ENCODE measurements around the gene RAPGEF6.
"Not testable (repeated sequence)": the region's sequence is repeated elsewhere in the genome, so short reads cannot be mapped to it uniquely, and the experiment has no call there.

RAPGEF6 gene

GRCh38 chr5:131641494-131641893 lies 6.5 kb upstream of the RAPGEF6 start:
- no peak for DNase-seq

- DNase-seq: peak; percentile 67
Observed at GRCh38 chr5:131640043-131640856, 5.2 kb upstream of the RAPGEF6 start.

- DNase-seq: no peak
Observed at GRCh38 chr5:131639148-131639547, 4.1 kb upstream of the RAPGEF6 start.

- no peak for DNase-seq
Observed at GRCh38 chr5:131637694-131638093, 2.7 kb upstream of the RAPGEF6 start.

- no peak for DNase-seq
Observed at GRCh38 chr5:131635684-131636572, 899 bp upstream of the RAPGEF6 start.

GRCh38 chr5:131634666-131634995 lies 398 bp downstream of the RAPGEF6 start:
- peak; percentile 79 for DNase-seq

- no peak for DNase-seq
Observed at GRCh38 chr5:131634238-131634637, 791 bp downstream of the RAPGEF6 start.

- DNase-seq: no peak
Observed at GRCh38 chr5:131633830-131634229, 1.2 kb downstream of the RAPGEF6 start.

GRCh38 chr5:131630963-131631350 lies 4.1 kb downstream of the RAPGEF6 start:
- no peak for DNase-seq

- DNase-seq: no peak
Observed at GRCh38 chr5:131630208-131630962, 4.6 kb downstream of the RAPGEF6 start.

- DNase-seq: no peak
Observed at GRCh38 chr5:131628990-131629389, 6.0 kb downstream of the RAPGEF6 start.

- DNase-seq: no peak
Observed at GRCh38 chr5:131627207-131627865, 7.7 kb downstream of the RAPGEF6 start.

- DNase-seq: no peak
Observed at GRCh38 chr5:131622633-131623032, 12.4 kb downstream of the RAPGEF6 start.

GRCh38 chr5:131621164-131621563 lies 13.9 kb downstream of the RAPGEF6 start:
- not testable (repeated sequence) for DNase-seq

GRCh38 chr5:131619102-131619501 lies 15.9 kb downstream of the RAPGEF6 start:
- no peak for DNase-seq

- no peak for DNase-seq
Observed at GRCh38 chr5:131617140-131617822, 17.7 kb downstream of the RAPGEF6 start.

- no peak for DNase-seq
Observed at GRCh38 chr5:131615957-131616356, 19.1 kb downstream of the RAPGEF6 start.

- no peak for DNase-seq
Observed at GRCh38 chr5:131613423-131613822, 21.6 kb downstream of the RAPGEF6 start.

GRCh38 chr5:131611064-131611381 lies 24.0 kb downstream of the RAPGEF6 start:
- DNase-seq: no peak

- no peak for DNase-seq
Observed at GRCh38 chr5:131610198-131611063, 24.6 kb downstream of the RAPGEF6 start.

GRCh38 chr5:131609774-131610173 lies 25.3 kb downstream of the RAPGEF6 start:
- no peak for DNase-seq
